ENCODE data around the gene MYLK4.
A peak's percentile ranks its signal among the peaks of the same experiment; 100 is the strongest.
"Not testable (repeated sequence)": the region's sequence is repeated elsewhere in the genome, so short reads cannot be mapped to it uniquely, and the experiment has no call there.

Gene MYLK4

DNA sequence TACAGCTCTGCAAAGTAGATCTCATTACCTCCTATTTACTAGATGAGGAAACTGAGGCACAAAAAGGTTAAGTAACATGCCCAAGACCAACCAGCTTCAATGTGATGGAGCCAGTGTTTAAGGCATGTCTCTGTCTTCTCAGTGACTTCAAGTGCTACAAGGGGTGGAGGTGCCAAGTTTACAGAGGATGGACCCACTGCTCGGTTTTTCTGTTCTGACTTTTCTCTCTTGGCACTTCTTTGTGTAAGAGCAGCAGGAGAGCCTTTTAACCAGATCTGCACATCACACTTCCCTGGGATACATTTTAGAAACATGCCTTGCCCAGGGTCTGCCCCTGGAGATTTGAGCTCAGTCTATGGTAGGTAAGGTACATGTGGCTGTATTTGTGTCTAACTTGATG lies 24.3 kb upstream of the MYLK4 start:
- no peak for DNase-seq

DNA sequence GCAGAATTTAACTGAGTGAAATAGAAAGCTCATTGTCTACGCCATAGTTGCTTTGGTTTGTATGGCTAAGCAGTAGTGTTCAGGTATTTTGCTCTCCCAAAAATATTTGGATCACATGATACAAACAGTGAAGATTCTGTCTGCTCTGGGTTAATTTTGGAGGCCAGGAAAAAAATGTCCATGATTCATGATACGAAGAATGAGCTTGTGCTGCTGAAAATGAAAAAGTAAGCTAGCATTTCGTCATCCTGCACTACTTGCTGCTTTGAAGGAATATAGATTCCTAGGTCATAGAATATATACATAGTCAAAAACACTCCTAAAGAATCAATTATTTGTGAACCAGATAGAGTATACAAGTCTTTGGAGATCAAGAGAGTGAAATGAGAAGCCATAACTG lies 22.7 kb upstream of the MYLK4 start:
- DNase-seq = no peak

- DNase-seq = no peak
These were observed 22.1 kb upstream of the MYLK4 start for GRCh38 chr6:2772840-2773239.

DNA sequence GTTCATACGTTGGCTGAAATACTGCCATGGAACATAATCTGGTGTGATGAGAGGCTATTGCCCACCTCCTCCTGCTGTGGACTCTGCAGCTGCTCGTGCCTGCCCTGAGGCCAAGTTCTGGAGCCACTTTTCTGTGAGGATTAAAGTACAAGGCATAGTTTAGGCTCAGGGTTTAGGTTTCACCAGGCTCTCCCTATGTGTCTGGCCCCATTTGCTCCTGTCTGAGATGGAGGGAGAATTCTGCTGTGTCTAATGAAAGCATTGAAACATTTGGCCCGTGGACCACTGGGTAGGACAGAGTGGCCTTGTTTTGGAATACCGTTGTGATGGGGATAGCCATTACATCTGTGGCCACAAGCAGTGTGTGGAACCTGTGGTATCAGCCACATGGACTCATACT lies 20.4 kb upstream of the MYLK4 start:
- no peak for DNase-seq

DNA sequence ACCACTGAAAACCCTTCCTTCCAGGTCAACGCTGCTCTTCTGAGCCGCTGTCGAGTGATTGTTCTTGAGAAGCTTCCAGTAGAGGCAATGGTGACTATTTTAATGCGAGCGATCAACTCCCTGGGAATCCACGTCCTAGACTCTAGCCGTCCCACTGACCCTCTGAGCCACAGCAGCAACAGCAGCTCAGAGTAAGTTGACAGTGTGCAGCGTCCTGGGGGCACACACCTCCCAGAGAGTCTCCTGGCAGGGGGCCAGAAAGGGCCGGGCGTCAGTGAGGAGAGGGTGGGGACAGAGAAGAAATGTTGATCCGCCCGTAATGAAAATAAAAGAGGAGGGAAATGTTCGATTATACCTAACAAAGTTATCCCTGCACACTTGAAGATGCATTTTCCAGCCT lies 19.4 kb upstream of the MYLK4 start:
- peak; percentile 4 for DNase-seq

- no peak for DNase-seq
These were observed 18.0 kb upstream of the MYLK4 start for GRCh38 chr6:2768696-2769095.

DNA sequence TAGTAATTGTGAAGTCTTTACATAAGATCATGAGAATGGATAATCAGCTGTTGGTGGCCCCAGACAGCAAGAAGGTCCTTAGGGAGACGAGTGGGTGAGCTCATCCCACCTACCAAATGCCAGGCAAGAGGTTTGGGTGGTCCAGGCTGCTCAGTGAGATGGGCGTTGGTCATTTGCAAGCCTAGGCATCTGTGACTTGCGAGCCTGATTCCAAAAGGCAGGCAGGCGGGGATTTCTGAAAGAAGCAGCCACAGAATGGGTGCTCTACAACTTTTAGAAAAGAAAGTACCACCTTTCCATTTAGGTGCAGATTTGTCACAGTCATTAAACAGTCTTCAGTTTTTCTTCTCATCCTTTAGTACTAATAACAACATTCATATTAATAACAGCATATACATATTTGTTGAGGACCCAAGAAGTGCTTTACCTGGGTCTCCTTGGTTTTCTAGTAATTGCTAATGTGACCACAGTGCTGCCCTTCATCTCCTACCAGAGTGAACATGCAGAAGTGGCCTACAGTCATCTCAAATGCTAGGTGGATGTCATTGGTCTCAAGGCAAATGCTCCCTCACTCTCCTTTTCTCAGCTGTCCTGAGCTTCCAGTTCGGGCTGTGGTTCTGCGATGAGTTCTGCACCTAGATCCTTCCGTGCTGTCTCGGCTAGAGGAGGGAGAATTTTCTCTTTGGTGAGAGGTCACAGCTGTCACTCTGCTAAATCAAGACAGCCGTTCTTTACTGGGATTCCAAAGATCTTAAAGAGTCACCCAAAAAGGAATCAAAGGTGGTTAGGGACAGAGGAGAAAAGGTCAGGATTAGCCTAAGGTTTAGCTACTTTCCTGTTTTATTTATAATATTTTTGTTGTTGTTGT lies 17.2 kb upstream of the MYLK4 start:
- no peak for DNase-seq

GRCh38 chr6:2766767-2767656 lies 16.3 kb upstream of the MYLK4 start:
- no peak for DNase-seq

DNA sequence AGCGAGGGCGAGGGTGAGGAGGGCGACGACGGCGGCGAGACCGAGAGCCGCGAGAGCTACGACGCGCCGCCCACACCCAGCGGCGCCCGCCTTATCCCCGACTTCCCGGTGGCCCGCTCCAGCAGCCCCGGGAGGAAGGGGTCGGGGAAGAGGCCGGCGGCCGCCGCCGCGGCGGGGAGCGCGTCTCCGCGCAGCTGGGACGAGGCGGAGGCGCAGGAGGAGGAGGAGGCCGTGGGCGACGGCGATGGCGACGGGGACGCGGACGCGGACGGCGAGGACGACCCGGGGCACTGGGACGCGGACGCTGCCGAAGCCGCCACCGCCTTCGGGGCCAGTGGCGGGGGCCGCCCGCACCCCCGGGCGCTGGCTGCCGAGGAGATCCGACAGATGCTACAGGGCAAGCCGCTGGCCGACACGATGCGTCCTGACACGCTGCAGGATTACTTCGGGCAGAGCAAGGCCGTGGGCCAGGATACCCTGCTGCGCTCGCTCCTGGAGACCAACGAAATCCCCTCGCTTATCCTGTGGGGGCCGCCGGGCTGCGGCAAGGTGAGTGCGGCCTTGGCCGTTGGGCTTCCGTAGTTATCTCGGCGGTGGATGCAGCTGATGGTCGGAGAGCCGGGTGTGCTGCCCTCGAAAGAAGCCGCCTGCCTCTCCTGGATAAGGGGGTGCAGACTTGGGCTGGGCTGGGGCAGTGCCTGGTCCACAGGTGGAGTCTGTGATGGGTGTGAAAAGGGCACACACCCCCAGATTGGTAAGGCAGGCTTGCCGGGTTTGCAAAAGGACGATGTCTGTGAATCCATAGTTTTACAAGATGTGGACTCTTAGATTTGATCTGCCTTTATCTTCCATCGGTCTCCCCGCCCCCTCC lies 15.4 kb upstream of the MYLK4 start:
- no peak for DNase-seq

DNA sequence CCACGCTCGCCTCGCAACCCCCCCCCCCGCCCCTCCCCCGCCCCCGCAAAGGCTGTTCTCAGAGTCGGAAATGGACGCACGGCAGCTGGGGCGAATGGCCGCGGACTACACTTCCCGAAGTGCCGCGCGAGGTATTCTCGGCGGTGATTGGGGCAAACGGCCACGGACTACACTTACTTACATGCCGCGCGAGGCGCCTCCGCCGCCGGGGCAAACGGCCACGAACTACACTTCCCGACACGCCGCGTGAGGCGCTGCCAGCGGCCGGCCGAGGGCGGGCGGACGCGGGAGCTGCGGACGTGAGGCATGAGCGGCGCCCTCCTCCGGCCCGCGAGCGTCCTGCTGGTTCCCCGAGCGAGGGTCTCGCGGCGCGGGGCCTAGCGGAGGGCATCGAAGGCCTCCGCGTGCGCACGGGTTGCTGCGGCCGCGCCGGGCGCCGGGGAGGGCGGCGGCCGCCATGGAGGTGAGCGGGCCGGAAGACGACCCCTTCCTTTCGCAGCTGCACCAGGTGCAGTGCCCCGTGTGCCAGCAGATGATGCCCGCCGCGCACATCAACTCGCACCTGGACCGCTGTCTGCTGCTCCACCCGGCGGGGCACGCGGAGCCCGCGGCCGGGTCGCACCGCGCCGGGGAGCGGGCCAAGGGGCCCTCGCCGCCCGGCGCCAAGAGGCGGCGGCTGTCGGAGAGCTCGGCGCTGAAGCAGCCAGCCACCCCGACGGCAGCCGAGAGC lies 14.6 kb upstream of the MYLK4 start, which contains the start of gene WRNIP1:
TSS of gene WRNIP1 (plus strand) at position 228 of the 730 bp plus-strand sequence. CDS start at position 458, 230 bp downstream.
- DNase-seq = peak; percentile 84

GRCh38 chr6:2764610-2765165 lies 14.0 kb upstream of the MYLK4 start:
- peak; percentile 20 for DNase-seq

GRCh38 chr6:2763876-2764540 lies 13.3 kb upstream of the MYLK4 start:
- no peak for DNase-seq

GRCh38 chr6:2763345-2763841 lies 12.7 kb upstream of the MYLK4 start:
- DNase-seq = no peak

DNA sequence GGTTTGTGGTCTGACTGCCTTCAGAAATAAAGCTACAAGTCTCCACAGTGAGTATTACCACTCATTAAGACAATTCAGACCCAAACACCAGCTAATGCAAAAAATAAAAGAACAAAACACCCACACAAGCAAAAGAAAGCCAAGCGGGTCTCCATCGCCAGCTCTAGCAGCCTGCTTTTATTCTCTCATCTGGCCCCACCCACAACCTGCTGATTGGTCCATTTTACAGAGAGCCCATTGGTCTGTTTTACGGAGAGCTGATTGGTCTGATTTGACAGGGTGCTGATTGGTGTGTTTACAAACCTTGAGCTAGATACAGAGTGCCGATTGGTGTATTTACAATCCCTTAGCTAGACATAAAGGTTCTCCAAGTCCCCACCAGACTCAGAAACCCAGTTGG lies 12.1 kb upstream of the MYLK4 start:
- DNase-seq = not testable (repeated sequence)

- no peak for DNase-seq
These were observed 10.4 kb upstream of the MYLK4 start for GRCh38 chr6:2760882-2761842.

GRCh38 chr6:2758980-2759379 lies 8.3 kb upstream of the MYLK4 start:
- no peak for DNase-seq

GRCh38 chr6:2756687-2757224 lies 6.0 kb upstream of the MYLK4 start:
- no peak for DNase-seq

DNA sequence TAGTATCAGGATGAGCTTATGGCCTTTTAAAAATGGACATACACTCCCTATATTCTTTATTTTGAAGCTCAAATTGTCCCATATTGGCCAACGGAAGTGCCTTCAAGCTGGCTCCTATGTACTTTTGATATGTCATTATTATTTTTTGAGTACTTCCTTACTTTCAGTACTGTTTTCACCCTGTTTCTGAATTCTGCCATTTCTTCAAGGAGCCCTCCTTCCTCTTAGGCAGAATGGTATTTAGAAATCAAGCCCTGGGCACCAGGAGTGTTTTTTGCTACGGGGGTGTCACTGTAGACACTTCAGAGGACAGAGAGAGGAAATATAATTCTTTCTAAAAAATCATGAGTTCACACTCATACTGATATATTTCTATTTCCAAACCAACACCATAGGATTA lies 5.5 kb upstream of the MYLK4 start:
- no peak for DNase-seq

DNA sequence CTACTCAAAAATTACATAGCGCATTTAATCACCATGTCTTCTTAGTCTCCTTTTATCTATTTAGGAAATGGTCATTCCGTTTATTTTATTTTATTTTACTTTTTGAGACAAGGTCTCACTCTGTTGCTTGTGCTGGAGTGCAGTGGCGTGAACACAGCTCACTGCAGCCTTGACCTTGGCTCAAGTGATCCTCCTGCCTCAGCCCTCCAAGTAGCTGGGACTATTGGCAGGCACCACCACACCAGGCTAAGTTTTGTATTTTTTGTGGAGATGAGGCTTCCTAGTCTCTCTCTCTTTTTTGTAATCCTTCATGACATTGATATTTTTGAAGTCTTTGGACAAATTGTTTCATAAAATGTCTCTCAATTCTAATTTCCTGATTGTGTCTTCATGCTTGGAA lies 4.7 kb upstream of the MYLK4 start:
- DNase-seq = no peak

DNA sequence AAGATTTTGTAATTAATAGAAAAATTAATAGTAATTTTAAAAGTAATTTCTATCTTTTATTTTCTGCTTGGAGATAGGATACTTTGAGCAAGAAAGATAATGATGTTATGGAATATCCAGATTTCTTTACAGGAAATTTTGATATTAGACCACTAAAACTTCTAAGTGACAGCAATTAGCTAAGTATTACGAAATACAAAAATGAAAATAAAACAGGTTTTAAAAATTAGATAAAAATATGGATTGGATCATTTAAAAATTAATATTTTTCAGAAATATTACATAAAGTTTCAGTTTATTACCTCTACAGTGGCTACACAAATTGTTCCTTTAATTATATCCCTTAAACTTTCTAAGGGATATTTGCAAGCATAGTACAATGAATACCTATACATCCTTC lies 4.2 kb upstream of the MYLK4 start:
- DNase-seq = no peak
